OCI-LY3 (cell line): Measurements from ENCODE around the gene UBE3A.

Experiments used
- H2AFZ ChIP-seq: fragments of 200-600, 300-600 bp; shearing (Covaris generic); 2 replicates; pipeline ENCODE4 v1.6.0; 2014; ENCODE audit warnings: antibody characterized with exemption, low read depth, low read length
- H3K27ac ChIP-seq: fragments of 200-600, 300-600 bp; sonication (generic); 2 replicates; pipeline ENCODE4 v1.5.1; 2014; ENCODE audit warnings: mild to moderate bottlenecking, low read length, moderate library complexity, mixed read lengths
- H3K27me3 ChIP-seq: fragments of 200-600, 300-600 bp; sonication (generic); 2 replicates; pipeline ENCODE4 v1.6.1; 2014; ENCODE audit warnings: low read depth, low read length, mixed read lengths
- H3K36me3 ChIP-seq: fragments of 200-600, 300-600 bp; sonication (generic); replicated peaks from 2 replicates; pipeline ENCODE3; 2014; ENCODE audit warnings: low read depth, low read length, mixed read lengths
- H3K4me1 ChIP-seq: fragments of 300-600, 200-600 bp; sonication (generic); 2 replicates; pipeline ENCODE4 v1.6.1; 2014; ENCODE audit warnings: low read length, mixed read lengths
- H3K4me2 ChIP-seq: fragments of 200-600, 300-600 bp; sonication (generic); 2 replicates; pipeline ENCODE4 v1.6.1; 2014; ENCODE audit warnings: low read length, mixed read lengths
- H3K4me3 ChIP-seq: fragments of 300-600, 200-600 bp; sonication (generic); 2 replicates; pipeline ENCODE4 v1.5.1; 2014; ENCODE audit warnings: antibody characterized with exemption, mild to moderate bottlenecking, low read length, moderate library complexity
- H3K79me2 ChIP-seq: fragments of 300-600, 200-600 bp; shearing (Covaris generic); 2 replicates; pipeline ENCODE4 v1.6.1; 2014; ENCODE audit warnings: mild to moderate bottlenecking, low read length, mixed read lengths
- H3K9ac ChIP-seq: fragments of 300-600, 200-600 bp; shearing (Covaris generic); 2 replicates; pipeline ENCODE4 v1.6.0; 2014; ENCODE audit warnings: mild to moderate bottlenecking, low read length, moderate library complexity
- H3K9me3 ChIP-seq: fragments of 200-600, 300-600 bp; shearing (Covaris generic); 2 replicates; pipeline ENCODE4 v1.6.1; 2014; ENCODE audit warnings: low read length, mixed read lengths; ENCODE audit not compliant: insufficient read depth
- H4K20me1 ChIP-seq: fragments of 200-600, 300-600 bp; sonication (generic); 2 replicates; pipeline ENCODE4 v1.6.1; 2016; ENCODE audit warnings: low read length, mixed read lengths; ENCODE audit not compliant: insufficient read depth
- EZH2phosphoT487 ChIP-seq: fragments of 200-600 bp; shearing (Covaris generic); IDR thresholded peaks from 2 replicates; pipeline ENCODE4 v1.6.1; 2018; ENCODE audit warnings: antibody characterized with exemption, mixed run types, low read depth
- TF ChIP-seq, protein P1 (sequence below): fragments of 200-600, 300-600 bp; sonication (generic); IDR thresholded peaks from 2 replicates; pipeline ENCODE4 v1.5.1; 2014; ENCODE audit warnings: antibody characterized with exemption, low read length, low read depth

UBE3A gene

DNA sequence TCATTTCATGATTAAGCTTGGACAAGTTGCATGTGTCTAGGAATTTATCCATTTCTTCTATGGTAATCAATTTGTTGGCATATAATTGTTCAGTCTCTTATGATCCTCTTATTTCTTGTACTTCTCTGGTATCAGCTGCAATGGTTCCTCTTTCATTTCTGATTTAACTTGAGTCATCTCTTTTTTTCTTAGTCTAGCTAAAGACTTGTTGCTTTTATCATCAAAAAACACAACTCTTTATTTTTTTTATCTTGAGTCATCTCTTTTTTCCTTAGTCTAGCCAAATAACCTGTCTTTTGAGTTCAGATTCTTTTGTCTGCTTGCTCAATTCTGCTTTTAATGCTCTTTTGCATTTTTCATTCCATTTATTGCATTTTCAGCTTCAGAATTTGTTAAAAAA lies 37.3 kb downstream of the UBE3A start:
- Histone ChIP-seq H4K20me1 (peaks cover 30% of the 10 kb centered on the region), H3K27me3 (no peaks in the 10 kb centered on the region), H3K4me1 (peaks cover 38% of the 10 kb centered on the region), H3K36me3 (peaks cover 62% of the 10 kb centered on the region), H3K9ac (no peak overlapping the region), H2AFZ (no peak overlapping the region), H3K4me2 (peak overlapping the region; percentile 43), H3K79me2 (peaks cover 79% of the 10 kb centered on the region), H3K9me3 (no peaks in the 10 kb centered on the region), H3K4me3 (0 out of 2 replicates have a peak overlapping the region, but pooled peaks have one; percentile 6), H3K27ac (peak overlapping the region; percentile 57)
- TF ChIP-seq EZH2phosphoT487, result no peak
- TF ChIP-seq, protein P1, sequence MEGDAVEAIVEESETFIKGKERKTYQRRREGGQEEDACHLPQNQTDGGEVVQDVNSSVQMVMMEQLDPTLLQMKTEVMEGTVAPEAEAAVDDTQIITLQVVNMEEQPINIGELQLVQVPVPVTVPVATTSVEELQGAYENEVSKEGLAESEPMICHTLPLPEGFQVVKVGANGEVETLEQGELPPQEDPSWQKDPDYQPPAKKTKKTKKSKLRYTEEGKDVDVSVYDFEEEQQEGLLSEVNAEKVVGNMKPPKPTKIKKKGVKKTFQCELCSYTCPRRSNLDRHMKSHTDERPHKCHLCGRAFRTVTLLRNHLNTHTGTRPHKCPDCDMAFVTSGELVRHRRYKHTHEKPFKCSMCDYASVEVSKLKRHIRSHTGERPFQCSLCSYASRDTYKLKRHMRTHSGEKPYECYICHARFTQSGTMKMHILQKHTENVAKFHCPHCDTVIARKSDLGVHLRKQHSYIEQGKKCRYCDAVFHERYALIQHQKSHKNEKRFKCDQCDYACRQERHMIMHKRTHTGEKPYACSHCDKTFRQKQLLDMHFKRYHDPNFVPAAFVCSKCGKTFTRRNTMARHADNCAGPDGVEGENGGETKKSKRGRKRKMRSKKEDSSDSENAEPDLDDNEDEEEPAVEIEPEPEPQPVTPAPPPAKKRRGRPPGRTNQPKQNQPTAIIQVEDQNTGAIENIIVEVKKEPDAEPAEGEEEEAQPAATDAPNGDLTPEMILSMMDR, result no peak

DNA sequence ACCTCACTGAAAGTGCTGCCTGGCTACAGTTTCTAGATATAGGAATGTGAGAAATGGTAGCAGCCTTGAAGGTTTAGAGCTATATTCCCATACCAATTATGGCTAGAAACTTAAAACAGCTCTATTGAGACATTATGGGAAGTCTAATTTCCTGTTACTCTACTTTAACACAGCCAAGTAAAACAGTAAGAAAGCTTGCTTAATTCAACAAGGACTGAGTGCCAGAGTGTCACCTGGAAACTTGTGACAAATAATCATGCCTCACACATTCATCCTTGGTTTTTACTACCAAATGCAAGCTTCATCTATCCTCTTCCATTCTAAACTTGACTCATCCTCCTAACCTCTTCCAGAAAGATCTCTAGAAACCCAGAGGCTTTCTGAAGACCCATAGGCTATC lies 41.7 kb downstream of the UBE3A start:
- Histone ChIP-seq H3K79me2 (peaks cover 58% of the 10 kb centered on the region), H3K9me3 (no peaks in the 10 kb centered on the region), H3K4me2 (no peak overlapping the region), H3K27me3 (no peaks in the 10 kb centered on the region), H3K27ac (no peak overlapping the region), H4K20me1 (peaks cover 12% of the 10 kb centered on the region), H3K9ac (no peak overlapping the region), H3K4me3 (no peak overlapping the region), H3K4me1 (peaks cover 12% of the 10 kb centered on the region), H2AFZ (no peak overlapping the region), H3K36me3 (peaks cover 40% of the 10 kb centered on the region)
- TF ChIP-seq, protein P1, result no peak
- TF ChIP-seq EZH2phosphoT487, result no peak

DNA sequence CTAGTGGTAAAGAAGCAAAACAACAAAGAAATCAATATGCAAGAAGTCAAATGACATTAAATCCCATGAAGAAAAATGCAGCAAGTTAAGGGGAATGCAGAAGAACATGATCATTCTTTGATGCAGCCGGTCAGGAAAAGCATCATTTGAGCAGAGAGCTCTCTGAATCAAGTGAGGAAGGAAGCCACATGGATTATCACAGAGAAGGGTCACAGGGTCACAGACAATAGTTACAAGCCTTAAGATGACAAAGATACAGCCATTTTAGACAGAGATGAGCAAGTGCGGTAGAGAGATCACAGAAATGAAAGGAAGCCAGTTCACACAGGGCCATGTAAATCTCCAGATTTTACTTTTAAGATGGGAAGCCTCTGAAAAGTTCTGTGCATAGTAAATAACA lies 43.9 kb downstream of the UBE3A start:
- Histone ChIP-seq H3K9ac (no peak overlapping the region), H3K27ac (no peak overlapping the region), H2AFZ (no peak overlapping the region), H3K4me3 (no peak overlapping the region), H3K27me3 (no peaks in the 10 kb centered on the region), H3K4me1 (no peaks in the 10 kb centered on the region), H3K4me2 (no peak overlapping the region), H3K36me3 (peaks cover 40% of the 10 kb centered on the region), H4K20me1 (peaks cover 11% of the 10 kb centered on the region), H3K79me2 (peaks cover 62% of the 10 kb centered on the region), H3K9me3 (no peaks in the 10 kb centered on the region)
- TF ChIP-seq, protein P1, result no peak
- no peak for TF ChIP-seq EZH2phosphoT487

DNA sequence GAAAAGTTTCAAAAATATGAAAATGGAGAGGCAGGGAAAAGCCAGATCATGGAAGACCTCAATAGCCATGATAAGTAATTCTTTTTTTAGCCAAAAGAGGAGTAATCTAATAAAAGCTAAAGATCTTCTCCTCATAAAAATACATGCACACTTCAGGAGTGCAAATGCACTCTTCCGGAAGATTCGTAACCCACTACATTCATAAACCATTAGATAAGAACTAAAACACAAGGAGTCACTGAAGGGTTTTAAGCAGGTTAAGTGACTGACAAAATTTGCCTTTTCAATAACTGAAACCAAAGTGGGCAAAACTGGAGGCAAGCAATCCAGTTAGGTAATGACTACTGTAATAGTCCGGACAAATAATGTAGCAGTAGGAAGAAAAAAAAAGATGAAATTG lies 46.0 kb downstream of the UBE3A start:
- Histone ChIP-seq H3K27ac (no peak overlapping the region), H3K4me2 (no peak overlapping the region), H3K9ac (no peak overlapping the region), H3K36me3 (peaks cover 42% of the 10 kb centered on the region), H2AFZ (no peak overlapping the region), H3K79me2 (peaks cover 71% of the 10 kb centered on the region), H4K20me1 (peaks cover 9% of the 10 kb centered on the region), H3K4me3 (no peak overlapping the region), H3K27me3 (no peaks in the 10 kb centered on the region), H3K4me1 (no peaks in the 10 kb centered on the region), H3K9me3 (no peaks in the 10 kb centered on the region)
- TF ChIP-seq EZH2phosphoT487, result no peak
- TF ChIP-seq, protein P1, result no peak
